NCI-H1694 treated with DMSO at 0.1 percent for 48 hours (cell line): Measurements from ENCODE around the gene CR1.
"Not testable (repeated sequence)": the region's sequence is repeated elsewhere in the genome, so short reads cannot be mapped to it uniquely, and the experiment has no call there.

Source experiments
- DNase-seq: peaks from one replicate; lab custom pipeline; 2025; lab: John Stamatoyannopoulos, UW

CR1 gene

GRCh38 chr1:207676153-207676552 lies 180.2 kb downstream of the CR1 start:
- DNase-seq = no peak

- DNase-seq = not testable (repeated sequence)
Observed at GRCh38 chr1:207680590-207681388, 184.8 kb downstream of the CR1 start.

GRCh38 chr1:207682872-207683434 lies 187.0 kb downstream of the CR1 start:
- not testable (repeated sequence) for DNase-seq

- DNase-seq = not testable (repeated sequence)
Observed at GRCh38 chr1:207690551-207690950, 194.6 kb downstream of the CR1 start.

GRCh38 chr1:207691010-207691409 lies 195.1 kb downstream of the CR1 start:
- no peak for DNase-seq
